WI38 (cell line): ENCODE measurements around the gene ETV1.

Experiments
- H3K4me3 ChIP-seq: 2 replicates; pipeline ENCODE4 v1.5.1; 2011; ENCODE audit warnings: low read depth, mild to moderate bottlenecking, control low read depth, low read length
- TF ChIP-seq, protein P1 (sequence below): IDR thresholded peaks from 2 replicates; pipeline ENCODE4 v1.5.1; 2012; ENCODE audit warnings: low read depth, mild to moderate bottlenecking, control low read depth, low read length

ETV1 gene

DNA sequence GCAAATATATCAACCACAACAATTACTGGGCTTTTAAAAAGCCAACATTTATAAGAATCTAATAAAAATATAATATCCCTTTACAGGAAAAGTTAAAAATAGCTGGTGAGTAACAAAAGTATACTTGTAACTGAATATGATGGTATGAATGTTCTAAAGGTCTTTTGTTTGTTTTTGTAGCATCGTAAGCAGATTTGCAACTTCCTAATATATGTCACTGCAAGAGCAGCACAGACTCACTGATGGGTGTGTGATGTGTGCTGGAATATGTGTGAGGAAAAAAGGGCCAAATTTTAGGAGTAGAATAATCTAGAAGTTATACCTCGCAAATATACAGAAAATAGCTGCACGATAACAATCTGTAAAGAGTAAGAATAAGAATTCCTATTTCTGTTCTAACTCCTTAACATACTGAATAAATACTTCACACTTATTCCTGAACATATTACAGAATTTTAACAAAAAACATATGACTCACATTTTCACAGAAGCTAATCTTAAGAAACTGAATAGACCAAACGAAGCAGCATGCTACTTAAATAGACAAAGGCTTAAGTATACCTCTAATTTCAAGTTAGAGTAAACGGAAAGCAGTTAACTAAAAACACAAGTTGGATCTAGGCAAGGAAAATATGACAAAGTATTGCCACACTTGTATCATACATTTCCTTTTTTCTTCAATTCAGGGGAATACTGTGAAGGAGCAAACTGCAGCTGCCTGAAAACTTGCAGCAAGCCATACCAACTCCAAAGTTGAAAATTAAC is 9.6 kb downstream of the ETV1 start:
- TF ChIP-seq, protein P1, sequence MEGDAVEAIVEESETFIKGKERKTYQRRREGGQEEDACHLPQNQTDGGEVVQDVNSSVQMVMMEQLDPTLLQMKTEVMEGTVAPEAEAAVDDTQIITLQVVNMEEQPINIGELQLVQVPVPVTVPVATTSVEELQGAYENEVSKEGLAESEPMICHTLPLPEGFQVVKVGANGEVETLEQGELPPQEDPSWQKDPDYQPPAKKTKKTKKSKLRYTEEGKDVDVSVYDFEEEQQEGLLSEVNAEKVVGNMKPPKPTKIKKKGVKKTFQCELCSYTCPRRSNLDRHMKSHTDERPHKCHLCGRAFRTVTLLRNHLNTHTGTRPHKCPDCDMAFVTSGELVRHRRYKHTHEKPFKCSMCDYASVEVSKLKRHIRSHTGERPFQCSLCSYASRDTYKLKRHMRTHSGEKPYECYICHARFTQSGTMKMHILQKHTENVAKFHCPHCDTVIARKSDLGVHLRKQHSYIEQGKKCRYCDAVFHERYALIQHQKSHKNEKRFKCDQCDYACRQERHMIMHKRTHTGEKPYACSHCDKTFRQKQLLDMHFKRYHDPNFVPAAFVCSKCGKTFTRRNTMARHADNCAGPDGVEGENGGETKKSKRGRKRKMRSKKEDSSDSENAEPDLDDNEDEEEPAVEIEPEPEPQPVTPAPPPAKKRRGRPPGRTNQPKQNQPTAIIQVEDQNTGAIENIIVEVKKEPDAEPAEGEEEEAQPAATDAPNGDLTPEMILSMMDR: no peak
- no peak overlapping the region for H3K4me3 ChIP-seq

DNA sequence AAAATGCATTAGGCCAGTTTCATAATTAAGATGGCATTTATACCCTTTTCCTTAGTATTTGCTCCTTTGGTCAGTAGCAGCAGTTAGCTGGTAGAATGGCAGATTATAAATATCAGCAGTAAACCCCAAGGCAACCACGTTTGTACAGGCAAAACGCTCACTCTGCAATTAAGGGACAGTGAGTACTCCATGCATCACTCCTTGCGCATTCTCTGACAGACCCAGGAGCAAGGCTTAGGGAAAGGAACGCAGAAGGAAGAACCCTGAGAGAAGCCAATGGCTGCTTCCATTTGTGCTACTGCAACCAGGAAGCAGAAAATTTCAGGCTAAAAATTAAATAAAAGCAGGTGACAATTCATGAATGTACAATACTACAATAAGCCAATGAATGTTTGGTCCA is 12.9 kb downstream of the ETV1 start:
- TF ChIP-seq, protein P1: no peak
- no peak overlapping the region for H3K4me3 ChIP-seq

DNA sequence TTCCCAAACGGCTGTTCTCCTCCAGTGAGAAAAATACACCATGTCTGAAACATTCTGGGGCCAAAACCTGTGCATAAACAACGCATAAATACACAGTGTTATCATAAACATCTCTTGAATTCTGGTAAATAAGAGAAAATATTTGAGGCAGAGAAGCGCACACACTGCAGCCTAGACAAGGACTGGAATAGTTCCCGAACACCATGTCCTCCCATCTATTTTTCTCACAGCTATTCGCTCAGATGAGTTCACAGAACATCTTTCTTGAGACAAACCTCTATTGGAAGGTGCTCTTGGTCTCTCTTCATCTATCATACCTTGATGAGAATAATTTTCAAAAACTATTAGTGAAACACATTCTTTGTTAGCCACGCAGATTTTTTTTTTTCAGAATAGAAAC is 24.4 kb downstream of the ETV1 start:
- TF ChIP-seq, protein P1: no peak
- H3K4me3 ChIP-seq: no peak overlapping the region

- TF ChIP-seq, protein P1: no peak
- no peak overlapping the region for H3K4me3 ChIP-seq
These were observed 25.5 kb downstream of the ETV1 start for GRCh38 chr7:13963925-13964324.

DNA sequence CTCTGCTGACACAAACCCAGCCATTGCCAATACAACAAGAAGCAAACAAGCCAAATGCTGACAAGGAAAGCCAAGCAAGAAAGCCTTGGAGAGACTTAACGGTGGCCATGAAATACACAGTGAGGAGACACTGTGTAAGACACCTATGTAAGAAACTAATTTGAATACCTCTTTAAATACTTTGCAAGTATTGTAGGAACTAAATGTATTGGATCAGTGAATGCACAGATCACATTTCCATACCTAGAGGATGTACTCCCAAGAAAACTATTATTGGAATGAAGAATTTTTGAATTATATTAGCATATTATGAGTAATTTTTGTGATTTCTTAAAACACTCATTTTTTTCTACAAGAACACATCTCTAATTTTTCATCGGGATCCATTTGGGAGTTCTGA is 34.0 kb downstream of the ETV1 start:
- TF ChIP-seq, protein P1: no peak
- no peak overlapping the region for H3K4me3 ChIP-seq

DNA sequence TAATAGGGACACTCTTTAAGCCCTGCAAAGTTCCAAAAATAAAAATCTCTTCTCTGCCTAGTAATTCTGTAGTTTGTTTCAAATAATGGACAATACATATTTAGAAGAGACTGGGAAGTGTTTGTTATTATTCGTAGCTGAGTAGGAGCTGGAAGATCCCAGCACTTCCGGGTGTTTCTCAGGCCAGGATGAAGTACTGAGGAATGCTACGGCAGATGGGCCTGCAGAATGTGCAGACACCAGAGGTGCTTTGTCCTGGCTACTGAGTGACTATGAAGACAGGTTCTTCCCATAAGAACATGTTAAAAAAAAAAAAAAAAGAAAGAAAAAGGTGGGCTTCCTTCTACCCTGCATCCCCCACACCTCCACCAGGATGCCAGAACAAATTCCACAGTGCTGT is 36.1 kb downstream of the ETV1 start:
- H3K4me3 ChIP-seq: no peak overlapping the region
- TF ChIP-seq, protein P1: no peak

- no peak overlapping the region for H3K4me3 ChIP-seq
- TF ChIP-seq, protein P1: no peak
These were observed 36.5 kb downstream of the ETV1 start for GRCh38 chr7:13952921-13953320.
